Stimulated activated CD4-positive, alpha-beta T cell treated with anti-CD3 and anti-CD28 coated beads, TNF-alpha, amount 100 ng/mL, for 1 hour (primary cell): ENCODE results near the gene DAPP1.
A peak's percentile ranks its signal among the peaks of the same experiment; 100 is the strongest.

Experiments used
- DNase-seq, 3 donors: peaks; one replicate each; pipeline ENCODE4 v3.0.0-alpha.2; 2020; ENCODE audit warnings: low read depth in 3 of 3, low spot score in 1 of 3

Gene DAPP1

GRCh38 chr4:99894161-99894997 is 77.8 kb downstream of the DAPP1 start, which contains the start of gene LAMTOR3:
Gene LAMTOR3 (minus strand): TSS chr4:99894427. CDS start chr4:99893963, 464 bp downstream.
- peak; percentile 68 to 83 (median 75) for DNase-seq

DNA sequence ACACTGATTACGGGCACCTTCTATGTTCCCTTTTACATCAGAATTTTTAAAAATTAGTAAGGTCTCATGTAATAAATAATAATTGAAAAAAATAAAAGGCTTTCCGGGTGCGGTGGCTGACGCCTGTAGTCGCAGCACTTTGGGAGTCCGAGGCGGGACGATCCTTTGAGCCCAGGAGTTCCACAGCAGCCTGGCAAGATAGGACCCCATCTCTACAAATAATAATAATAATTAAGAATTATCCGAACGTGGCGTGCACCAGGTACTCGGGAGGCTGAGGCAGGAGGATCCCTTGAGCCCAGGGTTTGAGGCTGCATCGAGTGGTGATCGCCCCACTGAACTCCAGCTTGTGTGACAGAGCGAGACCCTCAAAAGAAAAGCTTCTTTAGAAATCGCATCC is 78.4 kb downstream of the DAPP1 start:
- no peak for DNase-seq

DNA sequence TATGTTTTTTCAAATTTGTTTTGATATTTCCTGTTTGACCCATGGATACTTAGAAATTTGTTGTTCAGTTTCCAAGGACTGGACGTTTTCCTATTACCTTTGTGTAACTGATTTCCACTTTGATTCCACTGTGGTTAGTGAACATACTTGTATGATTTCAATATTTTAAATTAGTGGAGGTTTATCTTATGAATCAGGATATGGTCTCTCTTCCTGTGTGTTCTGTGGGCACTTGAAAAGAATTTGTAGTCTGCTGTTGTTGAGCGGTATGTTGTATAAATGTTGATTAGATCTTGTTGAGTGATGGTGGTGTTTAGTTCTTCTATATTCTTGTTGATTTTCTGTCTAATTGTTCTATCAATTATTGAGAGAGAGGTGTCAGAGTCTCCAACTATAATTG is 98.8 kb downstream of the DAPP1 start:
- DNase-seq: no peak

GRCh38 chr4:99917575-99917974 is 100.9 kb downstream of the DAPP1 start:
- DNase-seq: no peak

DNA sequence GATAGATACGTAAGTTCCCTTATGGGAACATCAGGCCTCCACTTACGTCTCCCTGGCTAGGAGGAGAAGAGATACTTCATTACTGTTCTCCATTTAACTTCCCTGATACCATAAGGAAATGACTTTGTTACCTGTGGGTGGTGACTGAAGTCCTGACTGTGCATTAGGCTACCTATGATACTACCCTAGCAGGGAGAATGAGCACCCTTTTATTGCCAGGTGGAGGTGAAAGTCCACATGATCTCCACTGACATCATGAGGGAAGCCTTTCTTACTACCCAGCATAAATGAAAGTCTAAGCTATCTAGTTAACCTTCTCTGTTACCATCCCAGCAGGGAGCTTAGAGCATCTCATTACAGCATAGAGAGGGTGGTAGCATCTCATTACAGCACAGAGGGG is 102.0 kb downstream of the DAPP1 start:
- no peak for DNase-seq
